MM.1S (cell line): ENCODE data around the gene ATMIN.

Experiments
- DNase-seq: peaks from one replicate; pipeline ENCODE4 v3.0.0-alpha.2; 2015
- H2AFZ ChIP-seq: fragments of 300-600 bp; sonication (generic); 2 replicates; pipeline ENCODE4 v1.6.0; 2016; ENCODE audit warnings: antibody characterized with exemption, low read length
- H3F3A ChIP-seq: fragments of 300-600 bp; sonication (generic); 2 replicates; pipeline ENCODE4 v1.6.1; 2016; ENCODE audit warnings: mild to moderate bottlenecking, antibody characterized with exemption, low read length, moderate library complexity, mixed read lengths; ENCODE audit not compliant: insufficient read depth
- H3K27ac ChIP-seq: fragments of 300-600 bp; sonication (generic); 2 replicates; pipeline ENCODE4 v1.5.1; 2016; ENCODE audit warnings: mild to moderate bottlenecking, low read length
- H3K27me3 ChIP-seq: fragments of 300-600 bp; sonication (generic); replicated peaks from 2 replicates; pipeline ENCODE4 v1.6.0; 2016; ENCODE audit warnings: low read length; ENCODE audit not compliant: insufficient read depth
- H3K36me3 ChIP-seq: fragments of 300-600 bp; sonication (generic); replicated peaks from 2 replicates; pipeline ENCODE4 v1.6.1; 2016; ENCODE audit warnings: mild to moderate bottlenecking, low read length, mixed read lengths; ENCODE audit not compliant: insufficient read depth
- H3K4me1 ChIP-seq: fragments of 300-600 bp; sonication (generic); 2 replicates; pipeline ENCODE4 v1.6.1; 2016; ENCODE audit warnings: low read length, mixed read lengths
- H3K4me2 ChIP-seq: fragments of 300-600 bp; sonication (generic); 2 replicates; pipeline ENCODE4 v1.6.0; 2016; ENCODE audit warnings: low read depth, low read length
- H3K4me3 ChIP-seq: fragments of 300-600 bp; sonication (generic); 2 replicates; pipeline ENCODE4 v1.5.1; 2016; ENCODE audit warnings: low read length, mixed read lengths
- H3K79me2 ChIP-seq: fragments of 300-600 bp; sonication (generic); 2 replicates; pipeline ENCODE4 v1.6.1; 2016; ENCODE audit warnings: mixed run types, low read length, mixed read lengths
- H3K9ac ChIP-seq: fragments of 300-600 bp; sonication (generic); 2 replicates; pipeline ENCODE4 v1.6.1; 2016; ENCODE audit warnings: low read length, mixed read lengths
- H3K9me2 ChIP-seq: fragments of 300-600 bp; sonication (generic); replicated peaks from 2 replicates; pipeline ENCODE4 v1.6.1; 2016; ENCODE audit warnings: mild to moderate bottlenecking, low read length, mixed read lengths; ENCODE audit not compliant: insufficient read depth
- H3K9me3 ChIP-seq: fragments of 300-600 bp; sonication (generic); replicated peaks from 2 replicates; pipeline ENCODE4 v1.6.1; 2016; ENCODE audit warnings: mild to moderate bottlenecking, low read length, mixed read lengths; ENCODE audit not compliant: insufficient read depth
- H4K20me1 ChIP-seq: fragments of 300-600 bp; sonication (generic); 2 replicates; pipeline ENCODE4 v1.6.1; 2016; ENCODE audit warnings: mild to moderate bottlenecking, low read length, moderate library complexity, mixed read lengths; ENCODE audit not compliant: insufficient read depth
- CTCF ChIP-seq: fragments of 300-600 bp; sonication (generic); IDR thresholded peaks from 2 replicates; pipeline ENCODE4 v1.5.1; 2016; ENCODE audit warnings: antibody characterized with exemption, low read length, mixed read lengths
- EZH2 ChIP-seq: fragments of 300-600 bp; sonication (generic); optimal IDR thresholded peaks from 2 replicates; pipeline ENCODE3; 2017; ENCODE audit warnings: low read depth, mild to moderate bottlenecking, antibody characterized with exemption, low read length, mixed read lengths
- EZH2phosphoT487 ChIP-seq: fragments of 300-600 bp; sonication (generic); IDR thresholded peaks from 2 replicates; pipeline ENCODE4 v1.6.1; 2018; ENCODE audit warnings: antibody characterized with exemption, low read length

The ATMIN gene

GRCh38 chr16:81001330-81001729, 34.3 kb upstream of the ATMIN start:
- Histone ChIP-seq H3K27me3 (no peaks in the 10 kb centered on the region), H4K20me1 (no peaks in the 10 kb centered on the region), H3K4me3 (no peak overlapping the region), H3K36me3 (no peaks in the 10 kb centered on the region), H3K9me2 (no peaks in the 10 kb centered on the region), H3K4me2 (no peak overlapping the region), H3K9me3 (no peaks in the 10 kb centered on the region), H2AFZ (no peak overlapping the region), H3K27ac (no peak overlapping the region), H3K4me1 (no peaks in the 10 kb centered on the region), H3K9ac (no peak overlapping the region), H3K79me2 (peaks cover 96% of the 10 kb centered on the region), H3F3A (peaks cover 3% of the 10 kb centered on the region; the same call in 1 of the 2 replicates)
- no peak for DNase-seq
- TF ChIP-seq EZH2phosphoT487 (no peak), CTCF (no peak), EZH2 (no peak)

GRCh38 chr16:81003064-81003463, 32.6 kb upstream of the ATMIN start:
- peaks cover 86% of the 10 kb centered on the region for H3K79me2 ChIP-seq
- no peak for TF ChIP-seq CTCF
- TF ChIP-seq EZH2 = no peak
- no peak overlapping the region for H3K27ac ChIP-seq
- H3K9me2 ChIP-seq = no peaks in the 10 kb centered on the region
- no peak overlapping the region for H2AFZ ChIP-seq
- no peaks in the 10 kb centered on the region for H4K20me1 ChIP-seq
- no peak overlapping the region for H3K9ac ChIP-seq
- peaks cover 6% of the 10 kb centered on the region; the same call in 1 of the 2 replicates for H3F3A ChIP-seq
- H3K4me1 ChIP-seq = no peaks in the 10 kb centered on the region
- H3K4me3 ChIP-seq = no peak overlapping the region
- no peaks in the 10 kb centered on the region for H3K27me3 ChIP-seq
- DNase-seq = no peak
- H3K36me3 ChIP-seq = no peaks in the 10 kb centered on the region
- no peaks in the 10 kb centered on the region for H3K9me3 ChIP-seq
- no peak overlapping the region for H3K4me2 ChIP-seq

- no peaks in the 10 kb centered on the region for H3K27me3 ChIP-seq
- H3K9me3 ChIP-seq = no peaks in the 10 kb centered on the region
- no peaks in the 10 kb centered on the region for H3K4me1 ChIP-seq
- peaks cover 86% of the 10 kb centered on the region for H3K79me2 ChIP-seq
- no peak overlapping the region for H2AFZ ChIP-seq
- H4K20me1 ChIP-seq = no peaks in the 10 kb centered on the region
- H3K4me2 ChIP-seq = peak overlapping the region; percentile 87
- H3K36me3 ChIP-seq = no peaks in the 10 kb centered on the region
- peak overlapping the region; percentile 54 for H3K4me3 ChIP-seq
- no peak for TF ChIP-seq EZH2phosphoT487
- no peak for TF ChIP-seq EZH2
- no peak for TF ChIP-seq CTCF
- peaks cover 6% of the 10 kb centered on the region; the same call in 1 of the 2 replicates for H3F3A ChIP-seq
- peak overlapping the region; percentile 18; the same call in 1 of the 2 replicates for H3K27ac ChIP-seq
- DNase-seq = peak; percentile 15
- peak overlapping the region; percentile 46; the same call in 1 of the 2 replicates for H3K9ac ChIP-seq
- no peaks in the 10 kb centered on the region for H3K9me2 ChIP-seq
Measured at GRCh38 chr16:81003610-81004460, 31.8 kb upstream of the ATMIN start.
